Fibroblast of pulmonary artery (primary cell): ENCODE measurements around the gene FAM120A.

Experiments used
- DNase-seq: peaks from one replicate; pipeline ENCODE4 v3.0.0-alpha.2; 2010; ENCODE audit warnings: low read depth
- H3K4me3 ChIP-seq: replicated peaks from 2 replicates; pipeline ENCODE4 v1.5.1; 2011; ENCODE audit warnings: low read depth, mild to moderate bottlenecking, control low read depth, low read length, moderate library complexity
- TF ChIP-seq, protein P1 (sequence below): IDR thresholded peaks from 2 replicates; pipeline ENCODE4 v1.5.1; 2011; ENCODE audit warnings: mild to moderate bottlenecking, control low read depth, low read length, inconsistent platforms; ENCODE audit errors: missing control alignments

Gene FAM120A

GRCh38 chr9:93463638-93464248 is 12.3 kb downstream of the FAM120A start:
- TF ChIP-seq, protein P1, sequence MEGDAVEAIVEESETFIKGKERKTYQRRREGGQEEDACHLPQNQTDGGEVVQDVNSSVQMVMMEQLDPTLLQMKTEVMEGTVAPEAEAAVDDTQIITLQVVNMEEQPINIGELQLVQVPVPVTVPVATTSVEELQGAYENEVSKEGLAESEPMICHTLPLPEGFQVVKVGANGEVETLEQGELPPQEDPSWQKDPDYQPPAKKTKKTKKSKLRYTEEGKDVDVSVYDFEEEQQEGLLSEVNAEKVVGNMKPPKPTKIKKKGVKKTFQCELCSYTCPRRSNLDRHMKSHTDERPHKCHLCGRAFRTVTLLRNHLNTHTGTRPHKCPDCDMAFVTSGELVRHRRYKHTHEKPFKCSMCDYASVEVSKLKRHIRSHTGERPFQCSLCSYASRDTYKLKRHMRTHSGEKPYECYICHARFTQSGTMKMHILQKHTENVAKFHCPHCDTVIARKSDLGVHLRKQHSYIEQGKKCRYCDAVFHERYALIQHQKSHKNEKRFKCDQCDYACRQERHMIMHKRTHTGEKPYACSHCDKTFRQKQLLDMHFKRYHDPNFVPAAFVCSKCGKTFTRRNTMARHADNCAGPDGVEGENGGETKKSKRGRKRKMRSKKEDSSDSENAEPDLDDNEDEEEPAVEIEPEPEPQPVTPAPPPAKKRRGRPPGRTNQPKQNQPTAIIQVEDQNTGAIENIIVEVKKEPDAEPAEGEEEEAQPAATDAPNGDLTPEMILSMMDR, result no peak
- DNase-seq, result no peak
- no peak overlapping the region for H3K4me3 ChIP-seq

GRCh38 chr9:93464395-93464794 is 12.9 kb downstream of the FAM120A start:
- H3K4me3 ChIP-seq, result no peak overlapping the region
- TF ChIP-seq, protein P1, result no peak
- DNase-seq, result no peak

DNA sequence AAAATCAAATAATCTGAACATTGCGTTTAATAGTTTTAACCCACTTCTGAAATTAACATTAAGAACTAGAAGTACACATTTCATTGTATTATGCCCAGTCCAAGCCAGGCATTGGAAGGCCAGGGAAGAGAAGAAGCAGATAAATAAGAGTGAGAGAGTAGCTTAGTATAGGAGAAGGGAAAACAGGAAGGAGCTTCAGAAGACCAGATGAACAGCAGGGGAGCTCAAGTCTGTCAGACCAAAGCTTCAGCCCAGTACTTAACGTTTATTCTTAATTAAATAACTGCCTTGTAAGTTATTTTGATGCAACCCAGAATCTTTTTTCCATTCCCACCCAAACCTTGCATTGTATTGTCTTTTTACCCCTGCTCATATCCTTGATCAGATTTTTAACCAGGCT is 13.4 kb downstream of the FAM120A start:
- DNase-seq, result no peak
- TF ChIP-seq, protein P1, result no peak
- H3K4me3 ChIP-seq, result no peak overlapping the region

GRCh38 chr9:93465855-93466254 is 14.4 kb downstream of the FAM120A start:
- DNase-seq, result no peak
- H3K4me3 ChIP-seq, result no peak overlapping the region
- TF ChIP-seq, protein P1, result no peak

DNA sequence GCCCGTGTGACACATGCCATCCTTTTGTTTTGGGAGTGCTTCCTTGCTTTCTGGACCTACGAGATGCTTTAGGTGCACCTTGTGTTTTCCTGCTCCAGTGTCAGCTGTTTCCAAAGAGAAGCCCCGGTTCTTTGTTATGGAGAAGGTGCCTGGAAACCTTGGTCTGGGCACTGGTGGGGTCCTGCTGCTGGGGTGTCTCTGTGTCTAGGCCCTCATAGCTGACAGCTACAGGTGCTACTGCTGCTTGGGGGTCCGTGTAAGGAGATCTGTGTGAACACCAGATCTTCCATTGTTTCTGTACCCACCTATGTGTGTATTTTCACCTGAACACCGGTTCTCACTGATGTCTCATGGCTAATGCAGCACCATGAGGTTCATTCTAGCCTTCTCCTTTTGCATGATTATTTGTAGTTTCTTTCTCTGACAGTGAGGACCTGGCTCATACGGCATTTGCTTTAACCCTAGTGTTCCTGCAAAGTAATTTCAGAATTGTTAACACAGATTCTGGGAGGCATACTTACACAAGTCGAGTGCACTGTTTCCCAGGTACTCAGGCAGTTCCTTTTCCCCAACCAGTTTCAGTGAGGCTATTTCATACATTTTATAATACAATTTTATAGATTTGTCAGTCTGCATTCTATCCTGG is 15.1 kb downstream of the FAM120A start:
- DNase-seq, result no peak

DNA sequence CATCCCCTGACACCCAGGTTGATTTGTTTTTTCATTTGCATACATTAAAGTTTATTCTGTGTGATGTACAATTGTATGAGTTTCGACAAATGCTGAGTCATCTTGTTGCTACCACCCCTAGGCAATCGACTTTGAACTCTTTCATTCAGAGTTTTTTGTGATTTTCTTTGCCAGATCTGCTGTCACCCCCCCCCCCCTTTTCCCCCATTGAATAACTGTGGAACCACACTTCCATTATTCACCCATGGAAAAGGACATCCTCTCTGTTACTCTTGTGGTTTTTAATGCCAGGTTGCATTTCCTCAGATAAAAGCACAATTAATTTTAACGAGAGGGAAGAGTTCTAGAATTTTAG is 15.6 kb downstream of the FAM120A start:
- TF ChIP-seq, protein P1, result no peak
- no peak overlapping the region for H3K4me3 ChIP-seq
- no peak for DNase-seq

More for the DNA sequence above, 15.1 kb downstream of the FAM120A start:
- TF ChIP-seq, protein P1, result no peak
- H3K4me3 ChIP-seq, result no peak overlapping the region

GRCh38 chr9:93467462-93467861 is 16.0 kb downstream of the FAM120A start:
- no peak overlapping the region for H3K4me3 ChIP-seq
- no peak for DNase-seq
- TF ChIP-seq, protein P1, result no peak
